HepG2 (cell line): ENCODE measurements around the gene NDUFB3. TPM values are rescaled to one million over a fixed set of nuclear protein-coding genes. Genes with fewer than 3 reads are reported as not detected.
A peak's percentile ranks its signal among the peaks of the same experiment; 100 is the strongest.

ENCODE experiments used
- AGO2 ChIP-seq: fragments of 200-400 bp; formaldehyde crosslinking; optimal IDR thresholded peaks from 2 replicates; pipeline ENCODE3; 2017; ENCODE audit warnings: mild to moderate bottlenecking, low read depth, low read length, moderate library complexity
- DR1 ChIP-seq: sonication (generic); formaldehyde crosslinking; IDR thresholded peaks from 2 replicates; pipeline ENCODE4 v1.8.0; 2021; ENCODE audit warnings: mild to moderate bottlenecking, missing genetic modification reagents, inconsistent platforms
- ELF3 ChIP-seq: IDR thresholded peaks from 2 replicates; pipeline ENCODE4 v1.6.1; 2016; ENCODE audit warnings: missing genetic modification reagents, missing compliant biosample characterization
- EP300 ChIP-seq, 3 experiments: sonication (generic) in 1 of 3; formaldehyde crosslinking in 1 of 3; IDR thresholded peaks; 2 replicates each; pipeline versions ENCODE4 v1.5.1 to v1.6.1; 2011 to 2020; ENCODE audit warnings: low read depth in 2 of 3, low read length in 2 of 3, borderline replicate concordance in 1 of 3, improper control_type of control experiment in 1 of 3, mild to moderate bottlenecking in 1 of 3, missing genetic modification reagents in 1 of 3, moderate library complexity in 1 of 3
- HMG20A ChIP-seq: IDR thresholded peaks from 2 replicates; pipeline ENCODE4 v1.6.1; 2016; ENCODE audit warnings: borderline replicate concordance
- PHF5A ChIP-seq: IDR thresholded peaks from one replicate; pipeline ENCODE4 v1.6.1; 2018; ENCODE audit warnings: low read depth, missing genetic modification reagents; ENCODE audit not compliant: unreplicated experiment
- PTBP1 ChIP-seq: fragments of 200-400 bp; formaldehyde crosslinking; IDR thresholded peaks from 2 replicates; pipeline ENCODE4 v1.6.1; 2018; ENCODE audit warnings: low read length, low read depth; ENCODE audit not compliant: poor library complexity, severe bottlenecking
- SALL2 ChIP-seq: sonication (generic); formaldehyde crosslinking; IDR thresholded peaks from 2 replicates; pipeline ENCODE4 v1.8.1; 2023; ENCODE audit warnings: mild to moderate bottlenecking, missing genetic modification reagents, inconsistent platforms
- ZNF230 ChIP-seq: sonication (generic); formaldehyde crosslinking; IDR thresholded peaks from 2 replicates; pipeline ENCODE4 v1.4.0; 2020; ENCODE audit warnings: mild to moderate bottlenecking, missing genetic modification reagents
- ZNF446 ChIP-seq: sonication (generic); formaldehyde crosslinking; IDR thresholded peaks from 2 replicates; pipeline ENCODE4 v1.5.0; 2020; ENCODE audit warnings: mild to moderate bottlenecking, missing genetic modification reagents
- ZNF530 ChIP-seq: sonication (generic); formaldehyde crosslinking; IDR thresholded peaks from 2 replicates; pipeline ENCODE4 v1.5.0; 2020; ENCODE audit warnings: low read depth, mild to moderate bottlenecking, missing genetic modification reagents
- ZNF558 ChIP-seq: sonication (generic); formaldehyde crosslinking; IDR thresholded peaks from 2 replicates; pipeline ENCODE4 v1.9.0; 2022; ENCODE audit warnings: mild to moderate bottlenecking, missing genetic modification reagents, borderline replicate concordance
- ZNF850 ChIP-seq: sonication (generic); formaldehyde crosslinking; conservative IDR thresholded peaks from 2 replicates; pipeline ENCODE4 v1.9.0; 2021; ENCODE audit warnings: mild to moderate bottlenecking, missing genetic modification reagents
- polyA plus RNA-seq, 8 experiments: library from polyadenylated mRNA; depleted of rRNA in 3 of 8; stranded (reverse) in 7 of 8; unstranded in 1 of 8; fragments of >200 nt; fragmentation: Illumina TruSeq in 4 of 8; extraction: Trizol in 4 of 8; gene quantifications; 2 replicates each; pipeline versions ENCODE4 v1.2.1 to v1.2.3, GENCODE V29; 2011 to 2016; ENCODE audit warnings: low read depth in 4 of 8, missing spikeins in 1 of 8, mixed read lengths in 1 of 8; ENCODE audit not compliant: insufficient read depth in 1 of 8
- total RNA-seq, 5 experiments: library from RNA; depleted of rRNA; stranded (reverse); fragments of >200 nt; fragmentation: Illumina TruSeq; extraction: Trizol; gene quantifications; 2 replicates each; pipeline ENCODE4 v1.2.3, GENCODE V29; 2016; ENCODE audit warnings: low read depth in 1 of 5
- TF ChIP-seq, protein P1 (sequence below): sonication (generic); formaldehyde crosslinking; conservative IDR thresholded peaks from 2 replicates; pipeline ENCODE4 v1.4.0; 2020; ENCODE audit warnings: missing genetic modification reagents
- TF ChIP-seq, protein P2 (sequence below): sonication (generic); formaldehyde crosslinking; conservative IDR thresholded peaks from 2 replicates; pipeline ENCODE4 v1.8.0; 2022; ENCODE audit warnings: low read depth, missing genetic modification reagents
- TF ChIP-seq, protein P3 (sequence below): sonication (generic); formaldehyde crosslinking; IDR thresholded peaks from 2 replicates; pipeline ENCODE4 v1.8.1; 2023; ENCODE audit warnings: mild to moderate bottlenecking, missing genetic modification reagents, borderline replicate concordance
- TF ChIP-seq, protein P4 (sequence below): sonication (generic); formaldehyde crosslinking; IDR thresholded peaks from 2 replicates; pipeline ENCODE4 v1.4.0; 2020; ENCODE audit warnings: missing genetic modification reagents, borderline replicate concordance
- TF ChIP-seq, protein P5 (sequence below): sonication (generic); formaldehyde crosslinking; IDR thresholded peaks from 2 replicates; pipeline ENCODE4 v1.4.0; 2020; ENCODE audit warnings: low read depth, missing genetic modification reagents

Gene NDUFB3
- total and polyA plus RNA-seq, 2 of the 13 experiments (the other 11 are each of a cell fraction or from before 2014, with no cell fraction given), result 50.7 to 159 TPM

DNA sequence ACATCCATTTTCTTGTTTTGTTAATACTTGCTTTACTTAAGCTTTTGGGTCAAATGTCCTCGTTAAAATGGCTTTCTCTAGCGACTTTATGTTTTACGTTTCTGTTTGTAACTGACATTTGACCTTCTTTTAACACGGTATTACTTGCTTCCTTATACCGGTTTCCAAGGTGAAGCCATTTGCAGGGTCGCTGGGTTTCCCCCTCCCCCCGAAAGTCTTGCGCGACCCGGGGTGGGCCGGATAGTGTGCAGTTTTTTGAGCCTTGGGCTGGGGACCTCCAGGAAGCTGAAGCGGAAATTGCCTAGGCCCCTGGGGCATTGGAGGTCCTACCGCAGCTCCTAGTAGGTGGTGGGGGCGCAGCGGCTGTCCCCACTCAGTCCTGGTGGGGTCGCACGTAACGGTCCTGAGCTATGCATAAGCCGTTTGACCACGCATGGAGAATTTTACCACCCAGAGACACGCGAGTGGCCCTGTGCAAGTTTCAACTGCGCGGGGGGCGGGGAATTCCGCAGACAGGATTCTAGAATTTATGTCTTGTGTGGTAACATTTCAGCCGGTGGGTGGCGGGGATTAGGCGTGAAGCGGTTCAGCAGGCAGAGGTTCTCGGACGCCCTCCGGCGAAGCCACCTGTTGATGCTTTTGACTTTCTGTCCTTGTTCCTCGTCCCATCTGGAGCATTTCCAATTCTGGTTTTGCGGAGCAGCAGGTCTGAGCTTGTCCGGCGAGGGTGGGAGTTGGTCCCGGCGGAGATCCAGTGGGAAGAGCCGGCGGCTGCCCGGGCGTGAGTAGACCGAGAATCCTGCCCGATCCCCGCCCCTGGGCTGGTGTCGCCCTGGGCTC lies 46.5 kb downstream of the NDUFB3 start (continued):
- TF ChIP-seq, protein P1, sequence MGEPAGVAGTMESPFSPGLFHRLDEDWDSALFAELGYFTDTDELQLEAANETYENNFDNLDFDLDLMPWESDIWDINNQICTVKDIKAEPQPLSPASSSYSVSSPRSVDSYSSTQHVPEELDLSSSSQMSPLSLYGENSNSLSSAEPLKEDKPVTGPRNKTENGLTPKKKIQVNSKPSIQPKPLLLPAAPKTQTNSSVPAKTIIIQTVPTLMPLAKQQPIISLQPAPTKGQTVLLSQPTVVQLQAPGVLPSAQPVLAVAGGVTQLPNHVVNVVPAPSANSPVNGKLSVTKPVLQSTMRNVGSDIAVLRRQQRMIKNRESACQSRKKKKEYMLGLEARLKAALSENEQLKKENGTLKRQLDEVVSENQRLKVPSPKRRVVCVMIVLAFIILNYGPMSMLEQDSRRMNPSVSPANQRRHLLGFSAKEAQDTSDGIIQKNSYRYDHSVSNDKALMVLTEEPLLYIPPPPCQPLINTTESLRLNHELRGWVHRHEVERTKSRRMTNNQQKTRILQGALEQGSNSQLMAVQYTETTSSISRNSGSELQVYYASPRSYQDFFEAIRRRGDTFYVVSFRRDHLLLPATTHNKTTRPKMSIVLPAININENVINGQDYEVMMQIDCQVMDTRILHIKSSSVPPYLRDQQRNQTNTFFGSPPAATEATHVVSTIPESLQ (CRISPR knock-in tag), result no peak; the same call in 1 of the 2 replicates
- TF ChIP-seq SALL2 (CRISPR knock-in tag) (peak; percentile 72), AGO2 (peak; percentile 92), ELF3 (peak; percentile 91), DR1 (CRISPR knock-in tag) (peak; percentile 52; the same call in 1 of the 2 replicates), ZNF850 (CRISPR knock-in tag) (no peak), ZNF530 (CRISPR knock-in tag) (no peak), ZNF446 (CRISPR knock-in tag) (peak; percentile 75; the same call in 1 of the 2 replicates), HMG20A (CRISPR knock-in tag) (peak; percentile 23; the same call in 1 of the 2 replicates), EP300 (IDR thresholded peaks at IDR 0.05; ENCODE audit: low read depth in 2 of 2, low read length in 2 of 2) (no peak; a peak in 1 of 4 replicates), EP300 (CRISPR knock-in tag; IDR thresholded peaks at IDR 0.05; ENCODE audit: borderline replicate concordance) (peak; percentile 25; the same call in 1 of the 2 replicates), ZNF558 (CRISPR knock-in tag) (0 out of 2 replicates have a peak, but pooled peaks have one; percentile 81), ZNF230 (CRISPR knock-in tag) (peak; percentile 97), PTBP1 (peak; percentile 62), PHF5A (CRISPR knock-in tag) (no peak)
- TF ChIP-seq, protein P2, sequence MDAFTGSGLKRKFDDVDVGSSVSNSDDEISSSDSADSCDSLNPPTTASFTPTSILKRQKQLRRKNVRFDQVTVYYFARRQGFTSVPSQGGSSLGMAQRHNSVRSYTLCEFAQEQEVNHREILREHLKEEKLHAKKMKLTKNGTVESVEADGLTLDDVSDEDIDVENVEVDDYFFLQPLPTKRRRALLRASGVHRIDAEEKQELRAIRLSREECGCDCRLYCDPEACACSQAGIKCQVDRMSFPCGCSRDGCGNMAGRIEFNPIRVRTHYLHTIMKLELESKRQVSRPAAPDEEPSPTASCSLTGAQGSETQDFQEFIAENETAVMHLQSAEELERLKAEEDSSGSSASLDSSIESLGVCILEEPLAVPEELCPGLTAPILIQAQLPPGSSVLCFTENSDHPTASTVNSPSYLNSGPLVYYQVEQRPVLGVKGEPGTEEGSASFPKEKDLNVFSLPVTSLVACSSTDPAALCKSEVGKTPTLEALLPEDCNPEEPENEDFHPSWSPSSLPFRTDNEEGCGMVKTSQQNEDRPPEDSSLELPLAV (CRISPR knock-in tag), result no peak
- TF ChIP-seq, protein P3, sequence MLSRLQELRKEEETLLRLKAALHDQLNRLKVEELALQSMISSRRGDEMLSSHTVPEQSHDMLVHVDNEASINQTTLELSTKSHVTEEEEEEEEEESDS (CRISPR knock-in tag), result no peak
- TF ChIP-seq, protein P4, sequence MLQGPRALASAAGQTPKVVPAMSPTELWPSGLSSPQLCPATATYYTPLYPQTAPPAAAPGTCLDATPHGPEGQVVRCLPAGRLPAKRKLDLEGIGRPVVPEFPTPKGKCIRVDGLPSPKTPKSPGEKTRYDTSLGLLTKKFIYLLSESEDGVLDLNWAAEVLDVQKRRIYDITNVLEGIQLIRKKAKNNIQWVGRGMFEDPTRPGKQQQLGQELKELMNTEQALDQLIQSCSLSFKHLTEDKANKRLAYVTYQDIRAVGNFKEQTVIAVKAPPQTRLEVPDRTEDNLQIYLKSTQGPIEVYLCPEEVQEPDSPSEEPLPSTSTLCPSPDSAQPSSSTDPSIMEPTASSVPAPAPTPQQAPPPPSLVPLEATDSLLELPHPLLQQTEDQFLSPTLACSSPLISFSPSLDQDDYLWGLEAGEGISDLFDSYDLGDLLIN (CRISPR knock-in tag), result no peak
- TF ChIP-seq, protein P5, sequence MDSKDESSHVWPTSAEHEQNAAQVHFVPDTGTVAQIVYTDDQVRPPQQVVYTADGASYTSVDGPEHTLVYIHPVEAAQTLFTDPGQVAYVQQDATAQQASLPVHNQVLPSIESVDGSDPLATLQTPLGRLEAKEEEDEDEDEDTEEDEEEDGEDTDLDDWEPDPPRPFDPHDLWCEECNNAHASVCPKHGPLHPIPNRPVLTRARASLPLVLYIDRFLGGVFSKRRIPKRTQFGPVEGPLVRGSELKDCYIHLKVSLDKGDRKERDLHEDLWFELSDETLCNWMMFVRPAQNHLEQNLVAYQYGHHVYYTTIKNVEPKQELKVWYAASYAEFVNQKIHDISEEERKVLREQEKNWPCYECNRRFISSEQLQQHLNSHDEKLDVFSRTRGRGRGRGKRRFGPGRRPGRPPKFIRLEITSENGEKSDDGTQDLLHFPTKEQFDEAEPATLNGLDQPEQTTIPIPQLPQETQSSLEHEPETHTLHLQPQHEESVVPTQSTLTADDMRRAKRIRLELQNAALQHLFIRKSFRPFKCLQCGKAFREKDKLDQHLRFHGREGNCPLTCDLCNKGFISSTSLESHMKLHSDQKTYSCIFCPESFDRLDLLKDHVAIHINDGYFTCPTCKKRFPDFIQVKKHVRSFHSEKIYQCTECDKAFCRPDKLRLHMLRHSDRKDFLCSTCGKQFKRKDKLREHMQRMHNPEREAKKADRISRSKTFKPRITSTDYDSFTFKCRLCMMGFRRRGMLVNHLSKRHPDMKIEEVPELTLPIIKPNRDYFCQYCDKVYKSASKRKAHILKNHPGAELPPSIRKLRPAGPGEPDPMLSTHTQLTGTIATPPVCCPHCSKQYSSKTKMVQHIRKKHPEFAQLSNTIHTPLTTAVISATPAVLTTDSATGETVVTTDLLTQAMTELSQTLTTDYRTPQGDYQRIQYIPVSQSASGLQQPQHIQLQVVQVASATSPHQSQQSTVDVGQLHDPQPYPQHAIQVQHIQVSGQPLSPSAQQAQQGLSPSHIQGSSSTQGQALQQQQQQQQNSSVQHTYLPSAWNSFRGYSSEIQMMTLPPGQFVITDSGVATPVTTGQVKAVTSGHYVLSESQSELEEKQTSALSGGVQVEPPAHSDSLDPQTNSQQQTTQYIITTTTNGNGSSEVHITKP (CRISPR knock-in tag), result peak; percentile 55; the same call in 1 of the 2 replicates
